GM18505 (cell line): Measurements from ENCODE around the gene DYNC2H1.

Experiments
- ATAC-seq: cut with Tn5 transposase; IDR thresholded peaks from one replicate; pipeline ENCODE4 v1.9.1; 2021; ENCODE audit not compliant: unreplicated experiment
- POLR2A ChIP-seq: IDR thresholded peaks from 4 replicates; pipeline ENCODE4 v1.6.1; 2011; ENCODE audit warnings: borderline replicate concordance; ENCODE audit not compliant: insufficient read depth, insufficient read length; ENCODE audit errors: extremely low read depth

The DYNC2H1 gene

DNA sequence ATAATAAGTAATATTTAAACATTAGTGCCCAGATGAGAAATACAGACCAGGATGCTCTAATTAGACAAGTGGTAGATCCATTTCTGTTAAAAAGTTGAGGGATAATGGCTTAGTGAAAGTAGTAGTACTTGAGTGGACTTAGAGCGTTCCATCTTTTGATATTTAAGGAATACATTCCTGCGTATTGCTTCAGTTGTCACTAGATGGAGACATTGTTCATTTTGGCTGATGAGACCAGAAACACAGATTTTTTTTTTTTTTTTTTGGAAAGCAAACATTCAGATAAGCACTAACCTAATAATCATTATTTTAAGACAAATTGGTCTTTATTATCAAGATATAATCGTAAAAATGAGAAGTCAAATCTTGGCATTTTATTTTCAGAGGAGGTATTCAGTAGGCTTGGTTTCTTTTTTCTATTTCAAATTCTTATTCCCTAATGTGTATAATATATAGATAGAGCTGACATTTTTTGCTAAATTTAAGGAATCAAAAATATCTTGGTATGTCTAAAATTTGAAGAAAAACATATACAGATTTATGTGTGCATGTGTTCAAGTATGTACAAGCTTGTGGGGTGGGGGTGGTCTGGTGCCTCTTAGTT, 92.9 kb downstream of the DYNC2H1 start:
- no peak for TF ChIP-seq POLR2A
- no peak for ATAC-seq

DNA sequence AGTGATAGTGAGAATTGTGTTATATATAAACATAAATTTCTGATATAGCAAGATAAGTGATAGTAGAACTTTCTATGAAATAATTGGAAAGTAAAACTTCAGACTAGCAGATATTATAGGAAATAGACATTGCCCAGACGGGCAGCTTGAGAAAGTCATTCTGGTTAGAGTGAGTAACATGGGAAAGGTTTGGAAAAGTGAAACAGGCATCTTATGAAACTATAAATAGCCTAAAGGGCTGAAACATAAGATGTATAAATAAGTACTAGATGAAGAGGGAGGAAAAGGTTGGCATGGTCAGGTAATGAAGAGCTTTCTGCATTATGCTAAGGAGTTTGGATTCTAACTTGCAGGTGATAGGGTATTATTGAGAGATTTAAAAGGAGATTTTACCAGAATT, 101.3 kb downstream of the DYNC2H1 start:
- TF ChIP-seq POLR2A: no peak
- no peak for ATAC-seq

DNA sequence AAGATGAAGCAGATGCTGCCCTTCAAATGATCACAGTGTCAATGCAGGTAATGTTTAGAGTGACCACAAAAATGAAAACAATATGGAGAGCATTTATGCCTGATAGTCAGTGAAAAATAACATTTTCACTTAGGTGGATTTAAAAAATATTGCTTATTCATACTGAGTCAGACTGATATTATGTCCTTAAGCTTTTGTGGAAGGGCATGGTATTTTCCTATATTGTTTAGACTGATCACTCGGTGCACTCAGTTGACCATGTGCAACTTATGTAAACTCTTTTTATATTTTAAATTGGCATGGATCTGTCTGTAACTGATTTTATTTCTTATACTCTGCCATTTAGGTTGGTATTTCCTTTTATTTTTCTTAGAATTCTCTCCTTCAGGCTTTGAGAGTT, 106.6 kb downstream of the DYNC2H1 start:
- TF ChIP-seq POLR2A: no peak
- ATAC-seq: no peak

DNA sequence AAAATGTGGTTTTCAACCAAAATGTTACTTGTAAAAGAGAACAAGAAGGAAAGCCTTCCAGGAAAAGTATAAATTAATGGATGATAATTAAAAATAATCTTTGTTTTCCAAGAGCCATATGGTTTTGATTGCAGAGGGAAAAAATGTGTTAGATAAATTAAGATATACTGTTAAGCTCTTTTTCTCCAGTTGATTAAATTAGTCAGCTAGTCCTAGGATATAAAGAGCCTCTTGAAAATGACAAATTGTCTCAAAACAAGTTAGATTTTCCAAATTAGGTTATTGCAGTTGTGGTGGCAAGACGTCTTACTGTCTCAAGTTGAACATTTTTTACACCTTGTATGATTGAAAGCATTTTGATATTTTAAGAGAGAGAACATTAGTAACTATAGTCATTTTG, 110.9 kb downstream of the DYNC2H1 start:
- ATAC-seq: no peak
- TF ChIP-seq POLR2A: no peak

DNA sequence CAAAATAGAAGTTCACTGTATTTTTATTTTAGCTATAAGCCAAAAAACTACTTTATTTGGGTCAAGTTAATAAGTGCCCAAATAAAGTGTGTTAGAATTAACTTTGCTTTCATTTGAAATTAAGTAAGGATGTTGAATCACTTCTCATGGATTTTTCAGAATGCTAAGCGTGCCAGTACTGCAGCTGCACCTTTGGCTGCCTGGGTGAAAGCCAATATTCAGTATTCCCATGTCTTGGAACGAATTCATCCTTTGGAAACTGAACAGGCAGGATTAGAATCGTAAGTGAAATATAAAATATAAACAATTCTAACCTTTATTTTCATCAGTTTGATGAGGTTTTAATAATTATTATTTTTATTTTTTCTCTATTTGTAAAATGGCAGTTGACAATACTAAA, 113.6 kb downstream of the DYNC2H1 start:
- ATAC-seq: no peak
- TF ChIP-seq POLR2A: no peak

DNA sequence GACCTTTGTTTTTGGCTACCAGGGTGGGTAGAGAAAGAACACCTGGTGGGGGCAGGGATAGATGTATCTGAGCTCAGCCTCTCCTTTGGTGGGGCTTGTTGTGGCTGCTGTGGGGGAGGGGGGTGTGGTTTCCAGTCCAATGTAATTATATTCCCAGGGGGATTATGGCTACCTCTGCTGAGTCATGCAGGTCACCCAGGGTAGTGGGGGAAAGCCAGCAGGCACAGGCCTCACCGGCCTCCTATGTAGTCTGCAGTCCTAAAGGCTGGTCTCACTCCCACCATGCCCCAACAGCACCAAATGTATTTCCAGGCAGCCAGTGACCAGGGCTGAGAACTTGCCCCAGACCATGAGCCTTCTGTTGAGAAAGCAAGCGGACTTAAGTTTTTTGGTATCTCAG, 119.6 kb downstream of the DYNC2H1 start:
- no peak for TF ChIP-seq POLR2A
- ATAC-seq: no peak

DNA sequence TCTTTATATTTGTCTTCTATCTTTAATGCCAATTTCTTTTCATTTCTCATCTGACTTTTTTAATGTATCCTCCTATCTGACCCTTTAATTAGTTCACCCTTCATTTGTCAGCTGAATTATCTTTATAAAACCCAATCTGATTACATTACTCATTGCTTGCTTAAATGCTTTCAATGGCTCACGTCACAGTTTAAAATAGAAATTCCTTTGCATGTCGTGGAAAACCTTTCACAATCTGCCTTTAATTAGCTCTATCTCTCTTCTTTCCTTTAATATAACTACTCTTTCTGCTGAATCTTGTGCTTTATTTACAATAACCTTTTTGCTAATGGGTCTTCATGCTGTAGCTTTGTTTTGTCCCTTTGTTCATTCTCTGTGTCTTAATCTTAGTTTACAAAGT, 125.7 kb downstream of the DYNC2H1 start:
- TF ChIP-seq POLR2A: no peak
- no peak for ATAC-seq

DNA sequence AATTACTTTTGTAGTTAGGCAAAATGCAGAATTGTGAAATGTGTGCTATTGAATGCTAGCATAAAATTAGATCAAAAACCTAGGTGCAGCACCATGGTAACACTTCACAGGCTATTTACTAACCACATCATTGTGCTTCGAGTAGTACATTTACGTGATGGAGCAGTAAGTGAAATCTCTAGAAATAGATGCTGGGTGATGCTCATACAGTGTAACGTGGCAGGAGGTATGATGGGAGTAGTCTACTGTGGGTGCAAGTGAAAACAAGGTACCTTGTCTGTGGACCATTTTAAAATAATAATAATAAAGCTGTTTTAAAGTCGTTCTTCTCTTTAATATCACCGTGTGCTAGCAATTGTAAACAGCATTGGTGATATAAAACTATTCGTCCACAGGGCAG, 132.3 kb downstream of the DYNC2H1 start:
- no peak for TF ChIP-seq POLR2A
- no peak for ATAC-seq

DNA sequence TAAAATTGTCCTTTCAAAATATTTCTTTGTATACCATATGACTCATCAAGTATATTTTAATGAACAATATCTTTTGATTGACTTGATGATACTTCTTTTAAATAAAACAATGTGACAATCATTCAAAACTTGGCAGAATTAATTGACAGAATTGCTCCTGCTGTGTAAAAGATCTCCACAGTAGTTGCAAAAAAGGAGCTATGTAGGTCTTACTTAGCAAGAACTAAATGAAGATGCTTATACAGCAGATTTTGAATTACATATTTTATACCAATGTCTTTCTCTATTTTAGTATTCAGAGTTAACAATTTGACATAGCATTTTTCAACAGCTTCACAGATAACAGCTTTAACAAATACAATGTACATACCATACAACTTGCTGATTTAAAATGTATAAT, 144.9 kb downstream of the DYNC2H1 start:
- no peak for TF ChIP-seq POLR2A
- no peak for ATAC-seq

DNA sequence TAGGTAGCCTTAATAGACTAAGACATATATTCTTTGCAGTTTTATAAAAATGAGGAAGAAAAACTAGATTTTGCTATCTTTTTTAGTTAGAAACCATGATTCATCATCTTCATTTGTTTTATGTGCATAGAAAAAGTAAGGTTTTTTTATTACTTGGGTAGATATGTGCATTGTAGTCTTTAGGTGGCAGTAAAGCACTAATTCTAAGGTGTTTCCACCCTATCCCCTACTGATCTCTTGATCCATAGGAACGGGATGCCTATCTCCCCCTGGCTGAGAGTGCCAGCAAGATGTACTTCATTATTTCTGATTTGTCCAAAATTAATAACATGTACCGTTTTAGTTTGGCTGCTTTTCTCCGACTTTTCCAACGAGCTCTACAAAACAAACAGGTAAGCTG, 148.1 kb downstream of the DYNC2H1 start:
- no peak for ATAC-seq
- TF ChIP-seq POLR2A: no peak

DNA sequence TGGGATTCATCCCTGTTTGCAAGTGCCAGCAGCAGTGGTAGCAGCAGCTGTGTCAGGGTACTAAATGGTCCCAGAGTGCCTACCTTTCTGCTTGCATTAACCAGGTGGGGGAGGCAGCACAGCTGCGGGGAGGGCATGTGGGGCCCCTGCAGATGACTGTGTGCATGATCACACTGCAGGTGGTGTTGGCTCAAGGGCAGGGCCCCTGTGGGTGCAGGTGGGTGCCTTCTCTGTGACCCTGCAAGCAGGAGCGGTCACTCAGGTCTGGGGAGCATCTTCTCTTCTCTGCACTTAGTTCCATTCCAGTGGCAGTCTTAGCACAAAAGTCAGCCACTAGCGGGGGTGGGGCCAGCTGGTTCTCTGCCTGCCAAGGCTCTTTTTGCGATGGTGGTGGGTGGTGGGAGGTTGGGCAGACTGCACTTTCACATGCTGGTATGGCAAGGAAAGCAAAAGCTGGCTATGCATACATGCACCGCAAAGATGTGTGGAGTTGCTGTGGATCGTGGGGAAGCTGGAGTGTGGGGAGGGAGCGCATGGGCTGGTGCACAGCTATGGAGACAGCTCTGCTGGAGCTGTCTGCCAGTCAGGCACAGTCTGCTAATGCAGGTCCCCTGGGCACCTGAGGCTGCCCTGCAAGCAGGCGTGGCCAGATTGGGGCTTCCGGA, 157.1 kb downstream of the DYNC2H1 start:
- no peak for ATAC-seq
- no peak for TF ChIP-seq POLR2A

DNA sequence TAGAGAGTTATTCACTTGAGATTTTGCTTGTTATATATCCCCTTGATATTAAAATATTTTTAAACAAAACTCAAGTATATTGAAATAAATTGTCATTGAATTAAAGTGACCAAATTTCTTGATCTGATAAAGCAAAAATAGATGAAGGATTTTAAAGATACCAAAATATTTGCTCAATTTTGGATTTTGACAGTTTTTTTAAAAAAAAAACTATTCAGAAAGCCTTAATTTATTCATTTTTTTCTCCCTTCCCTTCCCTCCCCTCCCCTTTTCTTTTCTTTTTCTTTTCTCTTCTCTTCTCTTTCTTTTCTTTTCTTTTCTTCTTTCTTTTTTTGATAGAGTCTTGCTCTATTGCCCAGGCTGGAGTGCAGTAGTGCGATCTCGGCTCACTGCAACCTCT, 163.7 kb downstream of the DYNC2H1 start:
- ATAC-seq: no peak

DNA sequence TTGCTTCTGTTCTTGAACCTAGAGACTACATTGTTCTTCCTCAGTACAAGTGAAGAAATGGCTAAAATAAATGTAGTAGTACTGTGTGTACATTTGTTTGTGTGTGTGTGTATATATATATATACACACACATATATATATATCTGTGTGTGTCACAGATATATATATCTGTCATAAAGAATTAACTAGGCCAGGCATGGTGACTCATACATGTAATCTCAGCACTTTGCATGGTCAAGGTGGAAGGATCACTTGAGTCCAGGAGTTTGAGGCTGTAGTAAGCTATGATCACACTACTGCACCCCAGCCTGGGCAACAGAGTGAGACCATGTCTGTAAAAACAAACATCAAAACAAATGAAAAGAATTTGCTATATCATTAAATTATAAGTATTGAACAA, 164.8 kb downstream of the DYNC2H1 start:
- TF ChIP-seq POLR2A: no peak
- no peak for ATAC-seq

More for the DNA sequence above, 163.7 kb downstream of the DYNC2H1 start:
- TF ChIP-seq POLR2A: no peak

DNA sequence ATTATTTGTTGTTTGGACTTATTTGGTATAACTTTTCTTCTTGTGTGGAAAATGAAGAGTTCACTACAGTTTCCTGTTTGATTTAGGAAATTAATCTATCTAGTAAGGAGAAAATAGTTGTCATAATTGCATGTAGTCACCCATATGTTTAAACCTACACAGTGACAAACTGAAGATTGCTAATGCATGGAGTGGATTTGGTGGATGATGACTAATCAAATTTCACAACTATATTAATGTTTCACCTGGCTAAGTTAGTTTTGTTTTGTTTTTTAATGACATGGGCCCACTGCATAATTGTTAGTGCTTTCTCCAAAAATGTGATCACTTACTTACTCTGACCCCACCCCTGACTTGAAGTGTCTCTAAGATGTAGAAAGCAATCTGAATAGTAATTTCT, 170.6 kb downstream of the DYNC2H1 start:
- TF ChIP-seq POLR2A: no peak
- ATAC-seq: no peak
